HCT116 (cell line): ENCODE measurements around the gene POP7. TPM values are rescaled to one million over a fixed set of nuclear protein-coding genes. Genes with fewer than 3 reads are reported as not detected.

Source experiments
- ATAC-seq: fragments of 200-7000 bp; cut with Tn5 transposase; 2 replicates; pipeline ENCODE4 v1.9.1; 2020; ENCODE audit warnings: mild to moderate bottlenecking, moderate library complexity
- BruUV-seq: library from RNA; stranded (reverse); fragments of 400-500 nt; replicated peaks from 2 replicates; lab custom pipeline; 2021; lab: Mats Ljungman, UMichigan
- CTCF ChIA-PET: fragments of 300-600 bp; sonication (Branson Sonifier 250); formaldehyde crosslinking; loops from one replicate; lab custom pipeline; 2021; ENCODE audit warnings: antibody characterized with exemption; lab: Charles Lee
- POLR2A ChIA-PET: fragments of 300-600, 350-600 bp; sonication (Branson Sonifier 250); formaldehyde crosslinking; loops from one replicate; lab custom pipeline; 2021; ENCODE audit warnings: antibody characterized with exemption; lab: Charles Lee
- RAD21 ChIA-PET, 2 experiments: fragments of 300-600 bp; sonication (Branson Sonifier 250); formaldehyde crosslinking; loops; one replicate each; lab custom pipeline; 2023; ENCODE audit warnings: low total read pairs in 2 of 2; ENCODE audit not compliant: uncharacterized antibody in 2 of 2, unreplicated experiment in 2 of 2, low non-redundant PET in 1 of 2; lab: Charles Lee
- DNase-seq: peaks from one replicate; pipeline ENCODE4 v3.0.0-alpha.2; 2010; ENCODE audit warnings: low read depth, low spot score
- H2AFZ ChIP-seq: fragments of 200-600 bp; shearing (Covaris generic), sonication (generic); 2 replicates; pipeline ENCODE4 v1.6.1; 2017; ENCODE audit warnings: low read depth, mixed run types, mixed read lengths, antibody characterized with exemption, low read length; ENCODE audit not compliant: poor library complexity, severe bottlenecking
- H3K27ac ChIP-seq: 2 replicates; pipeline ENCODE4 v1.5.1; 2012; ENCODE audit warnings: low read depth, low read length
- H3K27me3 ChIP-seq: fragments of 200-600 bp; sonication (generic); 2 replicates; pipeline ENCODE4 v1.6.1; 2016; ENCODE audit warnings: mixed run types, low read length, mixed read lengths; ENCODE audit not compliant: insufficient read depth
- H3K36me3 ChIP-seq, 2 experiments: fragments of 200-500 bp in 1 of 2; fragments of 200-600 bp in 1 of 2; sonication (Bioruptor generic) in 1 of 2; sonication (generic) in 1 of 2; 2 replicates each; pipeline versions ENCODE4 v1.5.1 to v1.6.1; 2014 to 2016; ENCODE audit warnings: low read length in 2 of 2, inconsistent platforms in 1 of 2, mixed read lengths in 1 of 2, mixed run types in 1 of 2; ENCODE audit not compliant: insufficient read depth in 2 of 2, control insufficient read depth in 1 of 2
- H3K4me1 ChIP-seq, 2 experiments: fragments of 200-600 bp in 1 of 2; sonication (generic) in 1 of 2; 2 replicates each; pipeline versions ENCODE4 v1.5.1 to v1.6.1; 2012 to 2017; ENCODE audit warnings: low read length in 2 of 2, inconsistent platforms in 1 of 2, mild to moderate bottlenecking in 1 of 2, mixed read lengths in 1 of 2, mixed run types in 1 of 2, moderate library complexity in 1 of 2; ENCODE audit not compliant: insufficient read depth in 2 of 2, control insufficient read depth in 1 of 2
- H3K4me2 ChIP-seq: fragments of 200-600 bp; sonication (generic); 2 replicates; pipeline ENCODE4 v1.6.1; 2017; ENCODE audit warnings: mixed run types, low read length, mixed read lengths
- H3K4me3 ChIP-seq, 2 experiments: fragments of 200-600 bp in 1 of 2; sonication (generic) in 1 of 2; replicated peaks in 1 of 2; 2 replicates each; pipeline ENCODE4 v1.5.1; 2011 to 2016; ENCODE audit warnings: low read length in 2 of 2, control low read depth in 1 of 2, low read depth in 1 of 2, mild to moderate bottlenecking in 1 of 2, mixed read lengths in 1 of 2, mixed run types in 1 of 2
- H3K79me2 ChIP-seq: fragments of 200-600 bp; sonication (generic); 2 replicates; pipeline ENCODE4 v1.6.1; 2017; ENCODE audit warnings: mild to moderate bottlenecking, mixed run types, low read length, moderate library complexity, mixed read lengths; ENCODE audit not compliant: insufficient read depth
- H3K9ac ChIP-seq: fragments of 200-600 bp; sonication (generic); 2 replicates; pipeline ENCODE4 v1.6.1; 2016; ENCODE audit warnings: low read length, mixed read lengths
- H3K9me2 ChIP-seq: fragments of 200-600 bp; sonication (generic), shearing (Covaris generic); 2 replicates; pipeline ENCODE4 v1.6.1; 2017; ENCODE audit warnings: mixed run types, mild to moderate bottlenecking, moderate library complexity; ENCODE audit not compliant: insufficient read depth
- H3K9me3 ChIP-seq, 2 experiments: fragments of 200-500 bp in 1 of 2; fragments of 200-600 bp in 1 of 2; sonication (Bioruptor generic) in 1 of 2; sonication (generic) in 1 of 2; 2 replicates each; pipeline ENCODE4 v1.6.1; 2014 to 2017; ENCODE audit warnings: low read length in 2 of 2, mixed read lengths in 2 of 2, inconsistent platforms in 1 of 2, low read depth in 1 of 2, mild to moderate bottlenecking in 1 of 2, mixed run types in 1 of 2, moderate library complexity in 1 of 2; ENCODE audit not compliant: control insufficient read depth in 1 of 2, insufficient read depth in 1 of 2
- H4K20me1 ChIP-seq: fragments of 200-600 bp; sonication (generic), shearing (Covaris generic); 2 replicates; pipeline ENCODE4 v1.6.1; 2017; ENCODE audit warnings: mixed run types, mild to moderate bottlenecking, moderate library complexity; ENCODE audit not compliant: insufficient read depth
- EGR1 ChIP-seq: IDR thresholded peaks from 2 replicates; pipeline ENCODE4 v1.6.1; 2012; ENCODE audit warnings: low read depth
- ELF1 ChIP-seq: IDR thresholded peaks from 2 replicates; pipeline ENCODE4 v1.6.1; 2012; ENCODE audit warnings: low read depth, borderline replicate concordance
- EZH2 ChIP-seq: fragments of 200-600 bp; sonication (generic); IDR thresholded peaks from 2 replicates; pipeline ENCODE4 v1.6.1; 2017; ENCODE audit warnings: antibody characterized with exemption, mixed run types
- FOSL1 ChIP-seq: IDR thresholded peaks from 2 replicates; pipeline ENCODE4 v1.6.1; 2012; ENCODE audit warnings: low read depth
- MAX ChIP-seq: IDR thresholded peaks from 2 replicates; pipeline ENCODE4 v1.6.1; 2012
- POLR2A ChIP-seq: IDR thresholded peaks from 2 replicates; pipeline ENCODE4 v1.7.0; 2011; ENCODE audit warnings: borderline replicate concordance; ENCODE audit not compliant: insufficient read depth, insufficient read length; ENCODE audit errors: extremely low read depth
- RAD21 ChIP-seq: IDR thresholded peaks from 2 replicates; pipeline ENCODE4 v1.6.1; 2012; ENCODE audit warnings: low read depth, mild to moderate bottlenecking
- REST ChIP-seq: IDR thresholded peaks from 2 replicates; pipeline ENCODE4 v1.6.1; 2012; ENCODE audit warnings: low read depth
- SP1 ChIP-seq: IDR thresholded peaks from 2 replicates; pipeline ENCODE4 v1.6.1; 2012; ENCODE audit warnings: low read depth
- SRF ChIP-seq: IDR thresholded peaks from 2 replicates; pipeline ENCODE4 v1.6.1; 2012; ENCODE audit warnings: low read depth
- TCF7L2 ChIP-seq: IDR thresholded peaks from 2 replicates; pipeline ENCODE4 v1.7.0; 2011; ENCODE audit warnings: borderline replicate concordance, inconsistent platforms; ENCODE audit not compliant: insufficient read depth, insufficient read length; ENCODE audit errors: extremely low read depth
- YY1 ChIP-seq: IDR thresholded peaks from 2 replicates; pipeline ENCODE4 v1.6.1; 2011; ENCODE audit warnings: low read length, low read depth, moderate library complexity, mild to moderate bottlenecking; ENCODE audit not compliant: insufficient replicate concordance; ENCODE audit errors: extremely low read depth
- ZBTB33 ChIP-seq: IDR thresholded peaks from 2 replicates; pipeline ENCODE4 v1.6.1; 2011; ENCODE audit warnings: mild to moderate bottlenecking, low read length, moderate library complexity; ENCODE audit not compliant: insufficient replicate concordance; ENCODE audit errors: extremely low read depth
- ZNF274 ChIP-seq: fragments of 200-500 bp; sonication (Bioruptor generic); IDR thresholded peaks from 2 replicates; pipeline ENCODE4 v1.6.1; 2014; ENCODE audit warnings: mild to moderate bottlenecking, low read depth, low read length, inconsistent platforms
- intact Hi-C: fragments of 100-400 bp; cut with micrococcal nuclease; formaldehyde crosslinking; loops from 2 replicates; pipeline ENCODE4 v1.10.0; 2022
- total RNA-seq: library from RNA; stranded (reverse); gene quantifications from one replicate; pipeline ENCODE4 v1.2.1, GENCODE V29; 2021; ENCODE audit not compliant: unreplicated experiment

POP7 gene
- total RNA-seq, 1 experiment from 2014 or later = 67.5 TPM

GRCh38 chr7:100720279-100720670 is 14.4 kb downstream of the POP7 start, which contains the start of gene EPO (continued):
- TF ChIP-seq EZH2 (no peak), MAX (no peak), SP1 (no peak), SRF (no peak), REST (no peak), RAD21 (no peak), ELF1 (no peak)

GRCh38 chr7:100720671-100721504 is 15.0 kb downstream of the POP7 start:
- DNase-seq (no peak), ATAC-seq (no peak)
- H3K27ac ChIP-seq = no peak overlapping the region
- ChIA-PET POLR2A (no interaction called here), RAD21 (no interaction called here), CTCF (interaction anchor here (2.4 kb wide), 1 partner anchor 15 kb away, joined by 11 read pairs; the partner anchor contains the start of gene POP7)
- TF ChIP-seq ZBTB33 (no peak), EGR1 (no peak), TCF7L2 (no peak), FOSL1 (no peak), SRF (no peak), ZNF274 (no peak), YY1 (no peak), POLR2A (no peak), RAD21 (no peak)
- H3K9me3 ChIP-seq = peaks cover 0 to 3% of the 10 kb centered on the region in 2 experiments; a peak in 1 of 4 replicates
- H3K36me3 ChIP-seq = no peaks in the 10 kb centered on the region
- no TSS peak for BruUV-seq
- H3K27me3 ChIP-seq = no peaks in the 10 kb centered on the region
- no peak overlapping the region for H3K4me2 ChIP-seq
- H3K79me2 ChIP-seq = no peaks in the 10 kb centered on the region
- intact Hi-C loops = no loop called here
- no peaks in the 10 kb centered on the region for H3K9me2 ChIP-seq
- H3K9ac ChIP-seq = no peak overlapping the region
- peaks cover 4 to 10% of the 10 kb centered on the region in 2 experiments; a peak in 3 of 4 replicates for H3K4me1 ChIP-seq
- H2AFZ ChIP-seq = no peak overlapping the region
- no peaks in the 10 kb centered on the region for H4K20me1 ChIP-seq
- H3K4me3 ChIP-seq = no peak overlapping the region
